Keratinocyte (primary cell): ENCODE measurements around the gene TRIM39.

Experiments used
- EZH2 ChIP-seq: IDR thresholded peaks from one replicate; pipeline ENCODE4 v1.6.1; 2012; ENCODE audit warnings: inconsistent platforms, mild to moderate bottlenecking, low read length, moderate library complexity
- TF ChIP-seq, protein P1 (sequence below), 3 experiments: IDR thresholded peaks in 1 of 3; conservative IDR thresholded peaks in 1 of 3; optimal IDR thresholded peaks in 1 of 3; 2 replicates in 2 of 3; 3 replicates in 1 of 3; pipeline versions ENCODE3 to v1.5.1; 2011; ENCODE audit warnings: low read length in 3 of 3, mild to moderate bottlenecking in 3 of 3, moderate library complexity in 2 of 3, control low read depth in 1 of 3, inconsistent platforms in 1 of 3; ENCODE audit not compliant: insufficient read depth in 2 of 3; ENCODE audit errors: extremely low read depth in 1 of 3

DNA sequence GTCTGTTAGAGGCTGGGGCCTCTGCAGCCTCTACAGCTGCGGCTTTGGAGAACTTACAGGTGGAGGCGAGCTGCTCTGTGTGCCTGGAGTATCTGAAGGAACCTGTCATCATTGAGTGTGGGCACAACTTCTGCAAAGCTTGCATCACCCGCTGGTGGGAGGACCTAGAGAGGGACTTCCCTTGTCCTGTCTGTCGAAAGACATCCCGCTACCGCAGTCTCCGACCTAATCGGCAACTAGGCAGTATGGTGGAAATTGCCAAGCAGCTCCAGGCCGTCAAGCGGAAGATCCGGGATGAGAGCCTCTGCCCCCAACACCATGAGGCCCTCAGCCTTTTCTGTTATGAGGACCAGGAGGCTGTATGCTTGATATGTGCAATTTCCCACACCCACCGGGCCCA is 2.6 kb downstream of the TRIM39 start:
- TF ChIP-seq, protein P1, sequence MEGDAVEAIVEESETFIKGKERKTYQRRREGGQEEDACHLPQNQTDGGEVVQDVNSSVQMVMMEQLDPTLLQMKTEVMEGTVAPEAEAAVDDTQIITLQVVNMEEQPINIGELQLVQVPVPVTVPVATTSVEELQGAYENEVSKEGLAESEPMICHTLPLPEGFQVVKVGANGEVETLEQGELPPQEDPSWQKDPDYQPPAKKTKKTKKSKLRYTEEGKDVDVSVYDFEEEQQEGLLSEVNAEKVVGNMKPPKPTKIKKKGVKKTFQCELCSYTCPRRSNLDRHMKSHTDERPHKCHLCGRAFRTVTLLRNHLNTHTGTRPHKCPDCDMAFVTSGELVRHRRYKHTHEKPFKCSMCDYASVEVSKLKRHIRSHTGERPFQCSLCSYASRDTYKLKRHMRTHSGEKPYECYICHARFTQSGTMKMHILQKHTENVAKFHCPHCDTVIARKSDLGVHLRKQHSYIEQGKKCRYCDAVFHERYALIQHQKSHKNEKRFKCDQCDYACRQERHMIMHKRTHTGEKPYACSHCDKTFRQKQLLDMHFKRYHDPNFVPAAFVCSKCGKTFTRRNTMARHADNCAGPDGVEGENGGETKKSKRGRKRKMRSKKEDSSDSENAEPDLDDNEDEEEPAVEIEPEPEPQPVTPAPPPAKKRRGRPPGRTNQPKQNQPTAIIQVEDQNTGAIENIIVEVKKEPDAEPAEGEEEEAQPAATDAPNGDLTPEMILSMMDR (optimal IDR thresholded peaks at IDR 0.05 in 1 of 3, IDR thresholded peaks at IDR 0.05 in 1 of 3, conservative IDR thresholded peaks at IDR 0.05 in 1 of 3; ENCODE audit: extremely low read depth in 1 of 3, insufficient read depth in 2 of 3, low read length in 3 of 3) = no peak
- no peak for TF ChIP-seq EZH2
